ENCODE data around the gene LIN37.
"Not testable (repeated sequence)": the region's sequence is repeated elsewhere in the genome, so short reads cannot be mapped to it uniquely, and the experiment has no call there.

Gene LIN37

GRCh38 chr19:35789195-35789977 lies 41.0 kb downstream of the LIN37 start:
- no peaks in the 10 kb centered on the region for H3K9me3 ChIP-seq (ENCODE audit: low read depth, low read length)
- TF ChIP-seq EZH2 (IDR thresholded peaks at IDR 0.05) (no peak), FOXP2 (optimal IDR thresholded peaks at IDR 0.05; ENCODE audit: control extremely low read depth, extremely low read length, insufficient read depth) (no peak), POLR2AphosphoS5 (IDR thresholded peaks at IDR 0.05; ENCODE audit: borderline replicate concordance, low read depth, low read length) (no peak)
- no peak overlapping the region for H3K4me3 ChIP-seq
- no peak overlapping the region for H3K27ac ChIP-seq
- no peak overlapping the region for H3K9ac ChIP-seq (ENCODE audit: insufficient read length)
- no peak for DNase-seq (ENCODE audit: low read depth, low spot score)
- H3K36me3 ChIP-seq (ENCODE audit: insufficient read depth, low read length) = no peaks in the 10 kb centered on the region

GRCh38 chr19:35789978-35790944 lies 41.9 kb downstream of the LIN37 start:
- Histone ChIP-seq H3K27ac (no peak overlapping the region), H3K9ac (ENCODE audit: insufficient read length) (no peak overlapping the region), H3K36me3 (ENCODE audit: insufficient read depth, low read length) (no peaks in the 10 kb centered on the region), H3K4me3 (no peak overlapping the region), H3K9me3 (ENCODE audit: low read depth, low read length) (no peaks in the 10 kb centered on the region)
- DNase-seq (ENCODE audit: low read depth, low spot score) = no peak
- TF ChIP-seq POLR2AphosphoS5 (IDR thresholded peaks at IDR 0.05; ENCODE audit: borderline replicate concordance, low read depth, low read length) (no peak), FOXP2 (optimal IDR thresholded peaks at IDR 0.05; ENCODE audit: control extremely low read depth, extremely low read length, insufficient read depth) (no peak), EZH2 (IDR thresholded peaks at IDR 0.05) (no peak)

GRCh38 chr19:35790981-35791813 lies 42.8 kb downstream of the LIN37 start:
- no peak for TF ChIP-seq FOXP2 (optimal IDR thresholded peaks at IDR 0.05; ENCODE audit: control extremely low read depth, extremely low read length, insufficient read depth)
- no peak for TF ChIP-seq POLR2AphosphoS5 (IDR thresholded peaks at IDR 0.05; ENCODE audit: borderline replicate concordance, low read depth, low read length)
- TF ChIP-seq EZH2 (IDR thresholded peaks at IDR 0.05) = no peak
- DNase-seq (ENCODE audit: low read depth, low spot score) = no peak
- Histone ChIP-seq H3K36me3 (ENCODE audit: insufficient read depth, low read length) (no peaks in the 10 kb centered on the region), H3K9ac (ENCODE audit: insufficient read length) (no peak overlapping the region), H3K4me3 (no peak overlapping the region), H3K27ac (no peak overlapping the region), H3K9me3 (ENCODE audit: low read depth, low read length) (no peaks in the 10 kb centered on the region)

- Histone ChIP-seq H3K27ac (no peak overlapping the region), H3K9me3 (ENCODE audit: low read depth, low read length) (no peaks in the 10 kb centered on the region), H3K9ac (ENCODE audit: insufficient read length) (no peak overlapping the region), H3K4me3 (no peak overlapping the region), H3K36me3 (ENCODE audit: insufficient read depth, low read length) (no peaks in the 10 kb centered on the region)
- no peak for DNase-seq (ENCODE audit: low read depth, low spot score)
- TF ChIP-seq FOXP2 (optimal IDR thresholded peaks at IDR 0.05; ENCODE audit: control extremely low read depth, extremely low read length, insufficient read depth) = no peak
- TF ChIP-seq POLR2AphosphoS5 (IDR thresholded peaks at IDR 0.05; ENCODE audit: borderline replicate concordance, low read depth, low read length) = no peak
- no peak for TF ChIP-seq EZH2 (IDR thresholded peaks at IDR 0.05)
Measured at GRCh38 chr19:35791814-35792279, 43.5 kb downstream of the LIN37 start.

- TF ChIP-seq POLR2AphosphoS5 (IDR thresholded peaks at IDR 0.05; ENCODE audit: borderline replicate concordance, low read depth, low read length) (no peak), EZH2 (IDR thresholded peaks at IDR 0.05) (no peak), FOXP2 (optimal IDR thresholded peaks at IDR 0.05; ENCODE audit: control extremely low read depth, extremely low read length, insufficient read depth) (no peak)
- no peak overlapping the region for H3K9ac ChIP-seq (ENCODE audit: insufficient read length)
Measured at GRCh38 chr19:35792312-35792711, 43.9 kb downstream of the LIN37 start.

GRCh38 chr19:35792888-35793287 lies 44.5 kb downstream of the LIN37 start:
- Histone ChIP-seq H3K36me3 (ENCODE audit: insufficient read depth, low read length) (no peaks in the 10 kb centered on the region), H3K9ac (ENCODE audit: insufficient read length) (no peak overlapping the region)
- TF ChIP-seq POLR2AphosphoS5 (IDR thresholded peaks at IDR 0.05; ENCODE audit: borderline replicate concordance, low read depth, low read length) = no peak
- no peak for TF ChIP-seq FOXP2 (optimal IDR thresholded peaks at IDR 0.05; ENCODE audit: control extremely low read depth, extremely low read length, insufficient read depth)
- TF ChIP-seq EZH2 (IDR thresholded peaks at IDR 0.05) = no peak

More at GRCh38 chr19:35792312-35792711, 43.9 kb downstream of the LIN37 start:
- Histone ChIP-seq H3K4me3 (no peak overlapping the region), H3K9me3 (ENCODE audit: low read depth, low read length) (no peaks in the 10 kb centered on the region), H3K36me3 (ENCODE audit: insufficient read depth, low read length) (no peaks in the 10 kb centered on the region), H3K27ac (no peak overlapping the region)
- DNase-seq (ENCODE audit: low read depth, low spot score) = no peak

GRCh38 chr19:35793381-35794165 lies 45.2 kb downstream of the LIN37 start:
- H3K4me3 ChIP-seq = no peak overlapping the region
- no peak overlapping the region for H3K27ac ChIP-seq
- DNase-seq (ENCODE audit: low read depth, low spot score) = no peak
- no peak overlapping the region for H3K9ac ChIP-seq (ENCODE audit: insufficient read length)
- H3K9me3 ChIP-seq (ENCODE audit: low read depth, low read length) = no peaks in the 10 kb centered on the region
- no peaks in the 10 kb centered on the region for H3K36me3 ChIP-seq (ENCODE audit: insufficient read depth, low read length)
- TF ChIP-seq POLR2AphosphoS5 (IDR thresholded peaks at IDR 0.05; ENCODE audit: borderline replicate concordance, low read depth, low read length) (no peak), FOXP2 (optimal IDR thresholded peaks at IDR 0.05; ENCODE audit: control extremely low read depth, extremely low read length, insufficient read depth) (no peak), EZH2 (IDR thresholded peaks at IDR 0.05) (no peak)

More at GRCh38 chr19:35792888-35793287, 44.5 kb downstream of the LIN37 start:
- no peak for DNase-seq (ENCODE audit: low read depth, low spot score)
- Histone ChIP-seq H3K4me3 (no peak overlapping the region), H3K9me3 (ENCODE audit: low read depth, low read length) (no peaks in the 10 kb centered on the region), H3K27ac (no peak overlapping the region)

- not testable (repeated sequence) for DNase-seq (ENCODE audit: low read depth, low spot score); H3K9ac ChIP-seq (ENCODE audit: insufficient read length); H3K4me3 ChIP-seq; H3K27ac ChIP-seq; H3K9me3 ChIP-seq (ENCODE audit: low read depth, low read length); H3K36me3 ChIP-seq (ENCODE audit: insufficient read depth, low read length)
Measured at GRCh38 chr19:35795564-35795963, 47.2 kb downstream of the LIN37 start.

All from SK-N-MC (cell line).